DMS114 treated with DMSO at 0.1 percent for 48 hours (cell line): ENCODE measurements around the gene LRIG1.

Source experiments
- DNase-seq: peaks from one replicate; lab custom pipeline; 2025; ENCODE audit not compliant: unreplicated experiment; lab: John Stamatoyannopoulos, UW

The LRIG1 gene

GRCh38 chr3:66366747-66367146 is 134.1 kb downstream of the LRIG1 start:
- DNase-seq, result no peak

DNA sequence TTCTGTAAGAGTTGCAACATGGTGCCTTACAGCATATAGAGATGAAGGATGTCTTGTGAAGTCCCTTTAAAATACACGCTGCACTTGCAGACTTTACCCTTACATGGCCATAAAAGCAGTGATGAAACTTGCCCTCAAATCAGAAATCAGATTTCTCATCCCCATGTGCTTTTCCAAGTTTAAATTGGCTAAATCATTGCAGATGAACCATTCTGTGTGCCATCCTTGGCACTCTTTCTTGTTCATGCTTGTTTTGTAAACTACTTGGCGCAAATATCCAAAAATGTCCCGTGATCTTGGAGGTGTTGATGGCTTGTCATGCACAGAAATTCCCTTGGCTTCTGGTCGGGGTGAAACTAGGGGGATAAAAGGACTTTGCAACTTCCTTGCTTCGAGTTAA is 135.7 kb downstream of the LRIG1 start:
- no peak for DNase-seq

GRCh38 chr3:66363148-66363547 is 137.7 kb downstream of the LRIG1 start:
- no peak for DNase-seq

- DNase-seq, result no peak
Measured at GRCh38 chr3:66362541-66362941, 138.3 kb downstream of the LRIG1 start.

DNA sequence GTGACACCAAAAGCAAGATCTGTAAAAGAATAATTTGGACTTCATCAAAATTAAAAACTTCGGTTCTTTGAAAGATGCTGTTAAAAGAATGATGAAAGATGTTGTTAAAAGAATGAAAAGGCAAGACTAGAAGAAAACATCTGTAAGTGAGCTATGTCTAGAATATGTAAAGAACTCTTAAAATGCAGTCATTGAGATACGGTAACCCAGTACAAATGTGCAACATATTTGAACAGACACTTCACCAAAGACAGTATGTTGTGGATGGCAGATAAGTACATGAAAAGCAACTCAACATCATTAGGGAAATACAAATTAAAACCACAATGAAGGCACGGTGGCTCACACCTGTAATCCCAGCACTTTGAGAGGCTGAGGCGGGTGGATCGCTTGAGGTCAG is 139.5 kb downstream of the LRIG1 start:
- DNase-seq, result no peak

DNA sequence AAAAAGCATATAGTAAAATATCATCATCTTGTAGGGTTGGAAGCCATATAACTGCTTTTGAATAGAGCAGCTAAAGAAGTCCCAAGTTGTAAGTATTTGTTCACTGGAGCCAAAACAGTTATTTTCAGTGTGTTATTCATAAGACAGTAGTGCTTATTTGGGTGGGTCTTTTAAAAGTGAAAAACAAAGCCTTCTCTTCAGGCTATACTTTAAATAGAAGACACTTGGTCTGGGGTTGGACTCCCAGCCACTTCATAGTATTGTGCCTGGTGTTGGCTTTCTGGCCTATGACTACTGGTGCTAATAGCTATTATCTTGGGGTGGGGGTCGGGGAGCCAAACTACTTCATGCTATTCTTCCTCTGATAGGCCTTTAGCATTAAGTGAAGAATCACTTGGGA is 144.8 kb downstream of the LRIG1 start:
- DNase-seq, result no peak

DNA sequence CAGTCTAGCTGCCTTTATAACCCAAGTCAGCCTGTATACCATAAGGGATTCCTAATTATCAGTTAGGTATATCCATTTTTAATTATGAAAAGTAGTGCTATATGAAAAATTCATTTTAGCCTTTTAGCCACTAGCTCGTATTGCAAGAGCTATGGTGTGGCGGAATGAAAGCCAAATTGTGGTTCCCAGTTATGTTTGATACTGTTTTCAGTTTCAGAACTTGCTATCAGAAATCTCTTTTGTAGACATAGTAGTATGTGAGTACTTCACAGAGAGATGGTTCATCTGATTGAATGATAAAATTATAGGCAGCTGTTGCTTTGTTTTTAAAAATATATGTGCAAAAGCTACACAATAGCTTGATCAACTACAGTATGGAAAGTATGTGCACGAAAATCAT is 145.4 kb downstream of the LRIG1 start:
- no peak for DNase-seq

DNA sequence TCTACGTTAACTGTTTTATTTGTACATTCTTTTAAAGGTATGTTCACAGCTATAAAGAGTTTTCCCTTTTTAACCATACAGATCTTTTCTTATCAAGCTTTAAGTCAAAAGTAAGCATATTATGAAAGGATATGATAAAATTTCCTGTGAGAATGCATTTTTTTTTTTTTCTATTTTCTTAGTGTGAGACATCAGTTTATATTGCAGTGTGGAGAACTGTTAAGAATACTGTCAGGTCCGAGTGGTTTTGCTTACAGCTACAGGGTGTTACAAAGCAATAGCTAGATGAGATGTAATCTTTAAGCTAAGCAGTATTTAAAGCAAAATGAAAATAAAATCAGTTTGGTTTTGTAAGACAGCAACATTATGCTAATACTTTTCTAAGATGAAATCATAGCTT is 146.8 kb downstream of the LRIG1 start:
- no peak for DNase-seq

DNA sequence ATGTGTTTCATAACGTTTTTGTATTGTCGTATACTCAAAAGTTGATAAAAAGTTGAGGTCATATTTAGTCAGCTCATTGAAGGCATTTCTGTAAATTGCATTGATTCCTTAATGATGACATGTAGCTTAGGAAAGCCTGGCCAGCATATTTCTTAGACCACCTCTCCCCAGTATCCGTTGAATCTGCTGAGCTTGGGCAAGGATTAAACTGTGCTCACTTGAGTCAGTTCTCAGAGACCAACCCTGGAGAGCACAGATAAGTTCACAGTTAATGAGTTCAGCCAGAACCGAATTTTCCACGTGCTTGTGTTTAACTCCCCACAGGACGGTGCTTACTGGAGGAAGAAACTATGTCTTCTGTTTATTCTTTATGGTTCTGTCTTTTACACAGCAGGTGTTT is 147.3 kb downstream of the LRIG1 start:
- DNase-seq, result no peak

GRCh38 chr3:66353039-66353438 is 147.8 kb downstream of the LRIG1 start:
- DNase-seq, result no peak

- DNase-seq, result no peak
Measured at GRCh38 chr3:66350601-66351000, 150.2 kb downstream of the LRIG1 start.

GRCh38 chr3:66348704-66349103 is 152.1 kb downstream of the LRIG1 start:
- no peak for DNase-seq

- DNase-seq, result no peak
Measured at GRCh38 chr3:66344848-66345578, 155.8 kb downstream of the LRIG1 start.

GRCh38 chr3:66344391-66344811 is 156.4 kb downstream of the LRIG1 start:
- no peak for DNase-seq

GRCh38 chr3:66342717-66343356 is 158.0 kb downstream of the LRIG1 start:
- DNase-seq, result no peak

- DNase-seq, result no peak
Measured at GRCh38 chr3:66338927-66339326, 161.9 kb downstream of the LRIG1 start.

- no peak for DNase-seq
Measured at GRCh38 chr3:66336333-66336766, 164.5 kb downstream of the LRIG1 start.

DNA sequence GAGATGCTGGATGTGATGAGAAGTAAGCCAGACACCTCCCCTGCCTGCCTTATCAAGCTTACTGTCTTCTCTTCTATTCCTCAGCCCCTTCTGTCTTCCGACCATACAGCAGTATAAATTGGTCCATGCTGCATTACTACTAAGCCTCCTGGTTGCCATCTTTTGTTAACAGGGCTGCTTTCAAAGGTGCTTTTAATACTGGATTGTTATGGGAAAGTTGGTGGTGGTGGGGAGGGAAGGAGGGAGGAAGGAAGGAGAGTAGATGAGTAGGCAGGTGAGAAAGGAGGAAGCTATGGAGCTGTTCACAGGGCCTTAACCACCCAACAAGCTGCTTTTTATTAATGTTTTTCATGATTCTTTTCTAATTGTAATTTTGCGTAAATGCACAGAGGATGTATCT is 165.2 kb downstream of the LRIG1 start:
- no peak for DNase-seq
